Prostate gland (tissue), 2 donors: ENCODE measurements around the gene NAT10. TPM values are rescaled to one million over a fixed set of nuclear protein-coding genes. Genes with fewer than 3 reads are reported as not detected.

Source experiments
- DNase-seq: peaks from one replicate; pipeline ENCODE4 v3.0.0-alpha.2; 2019; ENCODE audit warnings: low spot score
- H3K27ac ChIP-seq, 2 donors: fragments of 200-600 bp; sonication (generic); 2 replicates each; pipeline ENCODE4 v1.5.1; 2017 to 2019
- H3K27me3 ChIP-seq: fragments of 200-600 bp; sonication (generic); replicated peaks from 2 replicates; pipeline ENCODE4 v1.5.1; 2019; ENCODE audit not compliant: insufficient read depth
- H3K36me3 ChIP-seq, 2 donors: fragments of 200-600 bp; sonication (generic); 1 replicate in 1 of 2; 2 replicates in 1 of 2; pipeline versions ENCODE4 v1.5.1 to v1.8.1; 2017 to 2019
- H3K4me1 ChIP-seq: fragments of 200-600 bp; sonication (generic); replicated peaks from 2 replicates; pipeline ENCODE4 v1.5.1; 2019
- H3K4me3 ChIP-seq, 2 donors: fragments of 200-600 bp; sonication (generic); 2 replicates each; pipeline ENCODE4 v1.5.1; 2017 to 2019
- H3K9me3 ChIP-seq: fragments of 200-600 bp; sonication (generic); 2 replicates; pipeline ENCODE4 v1.5.1; 2017
- CTCF ChIP-seq, 4 experiments: fragments of 200-600 bp in 2 of 4; fragments of 450-650 bp in 2 of 4; sonication (generic) in 2 of 4; IDR thresholded peaks; 1 replicate in 3 of 4; 2 replicates in 1 of 4; pipeline ENCODE4 v1.5.1; 2016 to 2019; ENCODE audit warnings: antibody characterized with exemption in 4 of 4, mild to moderate bottlenecking in 2 of 4, moderate library complexity in 2 of 4
- POLR2A ChIP-seq: fragments of 450-650 bp; IDR thresholded peaks from one replicate; pipeline ENCODE4 v1.6.1; 2016; ENCODE audit warnings: antibody characterized with exemption, mild to moderate bottlenecking
- POLR2AphosphoS5 ChIP-seq: sonication (generic); formaldehyde crosslinking; IDR thresholded peaks from one replicate; pipeline ENCODE4 v1.6.1; 2017; ENCODE audit warnings: antibody characterized with exemption
- WGBS: methylation state at CpG from one replicate; pipeline ENCODE4 v1.1.5; 2018; 5-methylcytosine and 5-hydroxymethylcytosine counted together
- intact Hi-C: fragments of 100-400 bp; cut with DNase I; formaldehyde crosslinking; loops from one replicate; pipeline ENCODE4 v1.14.2; 2022
- total RNA-seq, 2 donors: library from RNA; depleted of rRNA; stranded (reverse); fragments of >200 nt; gene quantifications; one replicate each; pipeline ENCODE4 v1.1.0, GENCODE V29; 2016

The NAT10 gene
- total RNA-seq, 2 donors from 2014 or later, result 21.9 to 34.7 TPM

- Histone ChIP-seq H3K4me3 (no peak overlapping the region), H3K27ac (no peak overlapping the region), H3K36me3 (no peaks in the 10 kb centered on the region), H3K4me1 (peaks cover 7% of the 10 kb centered on the region), H3K27me3 (no peaks in the 10 kb centered on the region), H3K9me3 (no peaks in the 10 kb centered on the region)
- TF ChIP-seq CTCF (IDR thresholded peaks at IDR 0.05) (no peak), POLR2AphosphoS5 (no peak), POLR2A (no peak)
- intact Hi-C loops, result no loop called here
- DNase-seq, result no peak
- 83% methylated on average over 2 of the region's 2 CpGs for WGBS
Measured at GRCh38 chr11:34182425-34182824, 77.0 kb downstream of the NAT10 start.

GRCh38 chr11:34182921-34183685 lies 77.7 kb downstream of the NAT10 start:
- no peak overlapping the region for H3K4me3 ChIP-seq
- H3K4me1 ChIP-seq, result peaks cover 7% of the 10 kb centered on the region
- intact Hi-C loops, result no loop called here
- 88% methylated on average over 13 of the region's 13 CpGs for WGBS
- no peak for TF ChIP-seq CTCF (IDR thresholded peaks at IDR 0.05)
- no peak for TF ChIP-seq POLR2AphosphoS5
- TF ChIP-seq POLR2A, result no peak
- no peaks in the 10 kb centered on the region for H3K9me3 ChIP-seq
- no peaks in the 10 kb centered on the region for H3K27me3 ChIP-seq
- H3K36me3 ChIP-seq, result no peaks in the 10 kb centered on the region
- no peak overlapping the region for H3K27ac ChIP-seq
- DNase-seq, result no peak

GRCh38 chr11:34183848-34184391 lies 78.5 kb downstream of the NAT10 start:
- no peak for DNase-seq
- intact Hi-C loops, result no loop called here
- no peaks in the 10 kb centered on the region for H3K9me3 ChIP-seq
- peaks cover 7% of the 10 kb centered on the region for H3K4me1 ChIP-seq
- TF ChIP-seq CTCF (IDR thresholded peaks at IDR 0.05) (no peak), POLR2A (no peak), POLR2AphosphoS5 (no peak)
- H3K27ac ChIP-seq, result no peak overlapping the region
- no peaks in the 10 kb centered on the region for H3K36me3 ChIP-seq
- H3K4me3 ChIP-seq, result no peak overlapping the region
- no peaks in the 10 kb centered on the region for H3K27me3 ChIP-seq
- 88% methylated on average over 9 of the region's 9 CpGs for WGBS

GRCh38 chr11:34184505-34185015 lies 79.1 kb downstream of the NAT10 start:
- no peak for TF ChIP-seq POLR2AphosphoS5
- no peak for TF ChIP-seq CTCF (IDR thresholded peaks at IDR 0.05)
- no peak for TF ChIP-seq POLR2A
- no peak for DNase-seq
- H3K27me3 ChIP-seq, result no peaks in the 10 kb centered on the region
- no peak overlapping the region for H3K27ac ChIP-seq
- H3K4me3 ChIP-seq, result no peak overlapping the region
- no peaks in the 10 kb centered on the region for H3K36me3 ChIP-seq
- peaks cover 7% of the 10 kb centered on the region for H3K4me1 ChIP-seq
- no peaks in the 10 kb centered on the region for H3K9me3 ChIP-seq
- WGBS, result 82% methylated on average over 14 of the region's 14 CpGs
- intact Hi-C loops, result no loop called here
